ENCODE measurements around the gene PCGF3.
"Not testable (repeated sequence)": the region's sequence is repeated elsewhere in the genome, so short reads cannot be mapped to it uniquely, and the experiment has no call there.

Gene PCGF3

GRCh38 chr4:667545-667925 is 38.1 kb upstream of the PCGF3 start:
- no peak for DNase-seq (ENCODE audit: extremely low read depth in 1 of 2, low read depth in 1 of 2)

GRCh38 chr4:668219-668618 is 37.4 kb upstream of the PCGF3 start:
- not testable (repeated sequence) for DNase-seq (ENCODE audit: extremely low read depth in 1 of 2, low read depth in 1 of 2)

GRCh38 chr4:669806-670559 is 35.6 kb upstream of the PCGF3 start:
- not testable (repeated sequence) for DNase-seq (ENCODE audit: extremely low read depth in 1 of 2, low read depth in 1 of 2)

- no peak for DNase-seq (ENCODE audit: extremely low read depth in 1 of 2, low read depth in 1 of 2)
Observed at GRCh38 chr4:671769-672168, 33.9 kb upstream of the PCGF3 start.

- DNase-seq (ENCODE audit: extremely low read depth in 1 of 2, low read depth in 1 of 2), result no peak
Observed at GRCh38 chr4:673349-674091, 32.1 kb upstream of the PCGF3 start.

GRCh38 chr4:674172-675035 is 31.2 kb upstream of the PCGF3 start, which contains the start of the genes ATP5ME and MYL5:
ATP5ME (minus strand) TSS chr4:674276; CDS start chr4:674247, 29 bp downstream.
MYL5 (plus strand) TSS chr4:674542; CDS start chr4:678027, 3,485 bp downstream.
- DNase-seq (ENCODE audit: extremely low read depth in 1 of 2, low read depth in 1 of 2), result peak; percentile 95 to 97

GRCh38 chr4:675036-675882 is 30.4 kb upstream of the PCGF3 start:
- DNase-seq (ENCODE audit: extremely low read depth in 1 of 2, low read depth in 1 of 2), result no peak

GRCh38 chr4:675980-676870 is 29.4 kb upstream of the PCGF3 start:
- DNase-seq (ENCODE audit: extremely low read depth in 1 of 2, low read depth in 1 of 2), result no peak

- DNase-seq (ENCODE audit: extremely low read depth in 1 of 2, low read depth in 1 of 2), result no peak
Observed at GRCh38 chr4:676871-677235, 28.8 kb upstream of the PCGF3 start.

- DNase-seq (ENCODE audit: extremely low read depth in 1 of 2, low read depth in 1 of 2), result no peak
Observed at GRCh38 chr4:677431-678293, 28.0 kb upstream of the PCGF3 start.

- DNase-seq (ENCODE audit: extremely low read depth in 1 of 2, low read depth in 1 of 2), result no peak
Observed at GRCh38 chr4:678331-679103, 27.1 kb upstream of the PCGF3 start.

GRCh38 chr4:679104-679481 is 26.5 kb upstream of the PCGF3 start:
- no peak for DNase-seq (ENCODE audit: extremely low read depth in 1 of 2, low read depth in 1 of 2)

- no peak for DNase-seq (ENCODE audit: extremely low read depth in 1 of 2, low read depth in 1 of 2)
Observed at GRCh38 chr4:679629-680028, 26.0 kb upstream of the PCGF3 start.

- DNase-seq (ENCODE audit: extremely low read depth in 1 of 2, low read depth in 1 of 2), result no peak
Observed at GRCh38 chr4:680091-680490, 25.5 kb upstream of the PCGF3 start.

GRCh38 chr4:680551-680927 is 25.1 kb upstream of the PCGF3 start:
- DNase-seq (ENCODE audit: extremely low read depth in 1 of 2, low read depth in 1 of 2), result no peak

GRCh38 chr4:680928-681645 is 24.5 kb upstream of the PCGF3 start:
- DNase-seq (ENCODE audit: extremely low read depth in 1 of 2, low read depth in 1 of 2), result peak in 1 of 2 donors; percentile 36
